HG02642 (cell line): ENCODE measurements around the gene SH3PXD2B.

Source experiments
- ATAC-seq: cut with Tn5 transposase; IDR thresholded peaks from one replicate; pipeline ENCODE4 v1.9.1; 2021; ENCODE audit warnings: mild to moderate bottlenecking; ENCODE audit not compliant: unreplicated experiment, poor library complexity

Gene SH3PXD2B

DNA sequence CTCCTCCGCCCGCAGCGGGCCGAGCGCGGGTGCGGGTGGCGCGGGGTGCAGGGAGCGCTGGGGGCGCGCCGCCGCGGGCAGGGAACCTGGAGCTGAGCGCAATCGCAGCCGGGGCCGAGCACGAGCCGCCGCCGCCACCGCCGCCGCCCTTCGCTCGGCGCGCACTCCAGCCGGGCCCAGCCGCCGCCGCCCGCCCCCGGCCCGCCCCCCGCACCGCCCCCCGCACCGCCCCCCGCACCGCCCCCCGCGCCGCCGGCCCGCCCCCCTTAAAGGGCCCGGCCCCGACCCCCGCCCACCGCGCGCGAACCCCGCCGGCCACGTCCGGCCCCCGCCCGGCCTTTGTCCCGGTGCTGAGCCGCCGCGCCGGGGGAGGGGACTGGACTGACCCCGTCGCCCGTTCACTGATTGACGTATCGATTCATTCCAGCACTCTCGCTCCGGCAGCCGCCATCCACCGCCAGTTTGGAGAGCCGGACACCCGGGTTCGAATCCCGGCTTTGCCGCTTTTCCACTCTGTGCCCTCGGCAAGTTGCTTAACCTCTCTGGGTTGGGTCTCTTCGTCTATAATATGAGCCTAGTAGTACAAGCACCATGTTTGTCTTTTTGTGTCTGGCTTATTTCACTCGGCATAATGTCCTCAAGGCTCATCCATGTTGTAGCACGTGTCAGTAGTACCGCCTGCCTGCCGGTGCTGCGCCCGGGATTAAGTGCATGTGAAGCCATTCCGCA, at the start of gene SH3PXD2B:
Gene SH3PXD2B, minus strand, starts transcription at position 168 of the 729 bp plus-strand sequence. CDS start 173 bp downstream, outside the sequence.
- peak; percentile 56 for ATAC-seq

DNA sequence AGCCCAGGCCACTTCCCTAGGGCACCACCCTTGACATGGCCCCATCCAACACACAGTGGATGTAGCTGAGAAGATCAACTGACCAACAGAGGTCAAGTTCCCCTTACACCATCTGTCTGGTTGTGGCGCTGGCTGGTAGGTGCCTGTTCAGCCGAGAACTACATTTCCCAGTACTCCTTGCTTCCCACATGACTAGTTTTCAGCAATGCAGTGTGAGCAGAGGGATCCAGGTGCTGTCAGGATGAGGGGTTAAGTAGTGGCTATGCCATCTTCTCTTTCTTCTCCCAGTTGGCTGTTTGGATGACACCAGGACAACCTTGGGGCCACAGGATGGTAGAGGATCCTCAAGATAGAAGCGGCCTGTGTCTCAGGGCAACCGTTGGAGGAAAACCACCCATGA, 48.6 kb upstream of the SH3PXD2B start:
- ATAC-seq: no peak

- no peak for ATAC-seq
Observed at GRCh38 chr5:172502410-172502809, 48.1 kb upstream of the SH3PXD2B start.

GRCh38 chr5:172501708-172502320, 47.5 kb upstream of the SH3PXD2B start:
- ATAC-seq: no peak

GRCh38 chr5:172499287-172499686, 45.0 kb upstream of the SH3PXD2B start:
- no peak for ATAC-seq

DNA sequence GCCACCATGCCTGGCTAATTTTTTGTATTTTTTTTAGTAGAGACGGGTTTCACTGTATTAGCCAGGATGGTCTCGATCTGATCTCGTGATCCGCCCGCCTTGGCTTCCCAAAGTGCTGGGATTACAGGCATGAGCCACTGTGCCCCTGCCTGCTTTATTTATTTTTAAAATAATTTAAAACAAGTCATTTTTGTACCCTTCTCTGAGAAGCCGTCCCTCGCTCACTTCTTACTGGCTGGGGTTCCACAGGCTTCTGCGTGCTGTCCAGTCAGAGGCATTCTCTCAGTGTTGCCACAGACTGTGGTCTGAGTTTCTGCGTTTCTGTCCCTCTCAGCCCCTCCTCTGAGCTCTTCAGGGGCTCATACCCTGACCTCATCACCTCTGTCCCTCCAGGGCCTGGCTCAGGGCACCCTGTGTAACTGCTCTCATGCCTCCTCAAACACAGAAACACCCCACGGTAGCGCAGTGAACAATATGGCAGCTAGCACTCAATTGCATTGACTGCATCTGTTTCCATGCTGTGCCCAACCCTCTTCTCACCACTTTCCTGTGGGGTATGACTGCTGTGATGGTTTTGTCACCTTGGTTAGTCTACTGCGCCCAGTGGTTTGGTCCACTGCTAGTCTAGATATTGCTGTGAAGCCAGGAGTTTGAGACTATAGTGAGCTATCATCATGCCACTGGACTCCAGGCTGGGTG, 44.3 kb upstream of the SH3PXD2B start:
- no peak for ATAC-seq

DNA sequence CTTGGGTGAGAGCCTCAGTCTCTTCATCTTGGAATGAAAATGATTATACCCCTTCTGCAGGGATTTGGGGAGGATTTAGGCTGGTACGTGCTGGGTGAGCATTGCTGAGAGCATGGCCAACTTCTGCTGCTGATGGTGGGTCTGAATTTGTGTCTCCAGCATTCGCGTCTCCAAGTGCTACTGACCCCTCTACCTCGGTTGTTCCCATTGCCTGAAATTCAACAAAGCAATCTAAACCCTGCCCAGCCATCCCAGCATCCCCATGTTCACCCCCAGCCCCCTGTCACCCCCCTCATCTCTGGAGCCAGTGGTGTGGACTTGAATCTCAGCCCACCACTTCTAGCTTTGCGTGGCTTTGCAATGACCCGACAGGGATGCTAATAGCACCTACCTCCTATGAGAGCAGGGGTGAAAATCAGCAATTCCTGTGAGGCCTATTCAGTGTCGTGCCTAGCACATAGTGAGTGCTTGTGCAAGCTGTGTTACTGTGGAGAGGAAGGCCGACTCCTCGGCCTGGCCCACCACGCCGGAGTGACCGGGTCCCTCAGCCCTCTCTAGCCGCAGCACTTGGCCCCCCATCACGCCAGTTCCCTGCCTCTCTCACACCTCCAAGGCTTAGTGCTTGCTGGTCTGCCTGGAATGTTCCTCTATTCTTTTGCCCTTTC, 43.4 kb upstream of the SH3PXD2B start:
- ATAC-seq: no peak

- ATAC-seq: no peak
Observed at GRCh38 chr5:172496671-172497371, 42.5 kb upstream of the SH3PXD2B start.

GRCh38 chr5:172494630-172495505, 40.5 kb upstream of the SH3PXD2B start:
- ATAC-seq: no peak

DNA sequence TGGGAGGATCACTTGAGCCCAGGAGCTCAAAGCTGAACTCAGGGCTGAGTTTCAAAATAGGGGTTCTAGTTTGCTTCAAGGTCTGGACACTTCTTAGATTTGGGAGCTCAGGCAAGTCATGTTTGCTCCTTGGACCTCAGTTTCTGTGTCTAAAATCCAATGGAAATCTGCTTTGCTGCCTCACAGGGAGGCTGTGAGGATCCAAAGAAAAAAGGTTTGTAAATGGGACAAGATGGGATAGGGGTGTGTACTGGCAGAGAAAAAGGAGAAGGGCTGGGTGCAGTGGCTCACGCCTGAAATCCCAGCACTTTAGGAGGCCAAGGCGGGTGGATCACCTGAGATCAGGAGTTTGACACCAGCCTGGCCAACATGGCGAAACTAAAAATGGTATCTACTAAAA, 39.6 kb upstream of the SH3PXD2B start:
- no peak for ATAC-seq

DNA sequence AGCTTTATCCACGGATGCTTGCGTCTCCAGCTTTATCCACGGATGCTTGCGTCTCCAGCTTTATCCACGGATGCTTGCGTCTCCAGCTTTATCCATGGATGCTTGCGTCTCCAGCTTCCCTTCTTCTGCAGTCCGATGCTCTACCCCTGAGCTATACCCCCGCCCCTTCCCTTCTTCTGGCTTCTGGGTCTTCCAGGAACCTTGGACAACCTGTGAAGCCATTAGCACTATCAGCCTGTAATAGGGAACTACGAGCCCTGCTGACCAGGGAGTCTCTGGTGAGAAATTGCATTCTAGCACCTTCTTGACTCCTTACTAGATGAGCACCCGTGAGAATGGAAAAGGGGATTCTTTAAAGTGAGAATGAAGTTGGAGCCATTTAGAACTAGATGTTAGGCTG, 39.1 kb upstream of the SH3PXD2B start:
- ATAC-seq: no peak

- ATAC-seq: no peak
Observed at GRCh38 chr5:172493002-172493401, 38.7 kb upstream of the SH3PXD2B start.

GRCh38 chr5:172492097-172492840, 37.9 kb upstream of the SH3PXD2B start:
- no peak for ATAC-seq

DNA sequence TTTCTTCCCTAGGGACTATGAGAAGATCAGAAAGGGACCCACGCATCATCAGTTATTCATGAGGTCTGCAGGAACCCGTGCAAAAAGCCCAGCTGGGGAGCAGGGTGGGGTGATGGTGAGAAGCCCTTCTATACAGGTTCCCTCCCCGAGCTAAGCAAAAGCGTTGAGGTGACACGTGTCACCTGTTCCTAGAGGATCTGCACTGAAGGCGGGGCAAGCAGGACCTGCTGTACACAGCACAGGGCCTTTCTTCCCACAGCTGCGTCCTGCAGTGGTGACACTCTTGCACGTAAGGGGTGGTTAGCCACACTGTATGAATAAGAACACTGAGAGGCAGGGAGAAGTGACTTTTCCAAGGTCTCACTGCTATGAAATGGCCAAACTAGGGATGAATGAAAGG, 37.2 kb upstream of the SH3PXD2B start:
- no peak for ATAC-seq

GRCh38 chr5:172490514-172491461, 36.5 kb upstream of the SH3PXD2B start:
- ATAC-seq: no peak

DNA sequence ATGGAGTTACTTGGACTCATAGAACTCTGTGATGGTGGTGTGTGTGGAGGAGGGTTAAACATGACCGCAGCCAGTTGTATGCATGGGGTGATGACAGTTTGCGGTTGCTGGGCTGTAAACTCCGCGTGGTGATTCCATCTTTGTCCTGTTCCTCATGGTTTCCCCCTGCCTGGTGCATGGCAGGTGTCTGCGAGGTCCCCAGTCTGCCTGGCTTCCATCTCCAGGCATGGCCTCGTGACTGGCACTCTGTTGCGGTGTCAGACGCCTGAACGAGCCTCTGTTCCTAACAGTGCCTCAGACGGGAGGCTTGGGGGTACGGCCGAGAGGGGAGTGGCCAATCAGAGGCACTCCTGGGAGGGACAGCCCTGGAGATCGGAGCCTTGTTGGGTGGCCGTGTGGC, 33.9 kb upstream of the SH3PXD2B start:
- no peak for ATAC-seq

GRCh38 chr5:172487671-172488070, 33.3 kb upstream of the SH3PXD2B start:
- ATAC-seq: no peak

DNA sequence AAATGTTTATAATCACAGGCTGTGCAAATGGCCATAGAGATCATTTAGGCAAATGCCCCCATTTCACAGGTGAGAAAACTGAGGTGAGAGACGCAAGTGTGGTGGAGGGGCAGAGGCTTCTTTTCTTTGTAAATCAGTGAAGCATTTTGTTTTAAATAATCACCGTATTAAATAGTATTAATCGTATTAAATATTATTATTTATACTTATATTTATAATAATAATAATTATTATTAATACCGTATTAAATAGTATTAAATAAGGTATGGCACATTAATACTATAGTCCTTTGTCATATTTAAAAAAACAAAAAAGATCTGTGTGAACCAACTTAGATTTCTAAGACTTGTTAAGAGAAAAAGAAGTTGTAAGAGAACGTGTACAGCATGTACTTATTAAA, 32.6 kb upstream of the SH3PXD2B start:
- no peak for ATAC-seq
